Measurements from ENCODE around the gene SLC5A5.
A peak's percentile ranks its signal among the peaks of the same experiment; 100 is the strongest.

Gene SLC5A5

DNA sequence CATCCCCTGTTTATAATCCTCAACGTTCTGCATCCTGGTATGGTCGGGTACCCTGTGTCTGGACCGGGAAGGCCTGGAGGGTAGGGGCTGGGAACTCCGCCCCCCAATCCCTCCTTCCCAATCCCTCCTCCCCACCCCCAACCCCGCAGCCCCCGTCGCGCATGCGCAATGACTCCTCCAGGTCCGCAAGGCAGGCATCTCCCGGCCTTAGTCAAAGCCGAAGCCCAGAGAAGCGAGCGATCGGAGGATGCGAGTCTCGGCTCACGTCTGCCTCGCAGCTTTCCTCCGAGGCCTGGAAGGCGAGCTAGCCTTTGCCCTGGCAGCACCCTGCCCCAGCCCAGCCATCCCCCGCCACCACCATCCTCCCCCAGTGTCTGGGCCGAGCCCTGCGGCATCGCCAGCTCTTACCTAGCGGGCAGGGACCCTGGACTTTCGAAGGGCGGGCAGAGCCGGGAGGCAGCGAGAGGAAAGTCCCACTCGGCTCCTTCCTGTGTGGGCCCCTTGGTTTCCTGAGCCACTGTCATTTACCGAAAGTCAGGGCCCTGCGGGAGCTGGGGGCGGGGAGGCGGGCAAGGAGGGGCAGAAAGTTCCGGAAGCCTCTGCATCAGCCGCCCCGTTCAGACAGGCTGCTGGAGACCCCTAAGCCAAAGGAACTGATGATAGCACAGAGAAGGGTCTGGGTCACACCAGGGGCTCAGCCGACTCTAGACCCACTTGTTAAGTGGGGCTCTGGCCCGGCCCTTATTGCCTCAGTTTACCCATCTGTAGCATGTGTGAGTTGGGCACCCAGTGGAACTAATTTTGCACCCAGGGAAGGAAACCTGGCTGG, 24.0 kb upstream of the SLC5A5 start, which contains the start of gene JAK3:
Gene JAK3, minus strand, starts transcription at position 445 of the 829 bp plus-strand sequence. CDS start 3,565 bp downstream, outside the sequence.
- DNase-seq (ENCODE audit: low read depth) = no peak

GRCh38 chr19:17848595-17849292, 23.0 kb upstream of the SLC5A5 start:
- no peak for DNase-seq (ENCODE audit: low read depth)

GRCh38 chr19:17854061-17854460, 17.7 kb upstream of the SLC5A5 start:
- DNase-seq (ENCODE audit: low read depth) = no peak

- no peak for DNase-seq (ENCODE audit: low read depth)
Observed at GRCh38 chr19:17855280-17856152, 16.2 kb upstream of the SLC5A5 start.

DNA sequence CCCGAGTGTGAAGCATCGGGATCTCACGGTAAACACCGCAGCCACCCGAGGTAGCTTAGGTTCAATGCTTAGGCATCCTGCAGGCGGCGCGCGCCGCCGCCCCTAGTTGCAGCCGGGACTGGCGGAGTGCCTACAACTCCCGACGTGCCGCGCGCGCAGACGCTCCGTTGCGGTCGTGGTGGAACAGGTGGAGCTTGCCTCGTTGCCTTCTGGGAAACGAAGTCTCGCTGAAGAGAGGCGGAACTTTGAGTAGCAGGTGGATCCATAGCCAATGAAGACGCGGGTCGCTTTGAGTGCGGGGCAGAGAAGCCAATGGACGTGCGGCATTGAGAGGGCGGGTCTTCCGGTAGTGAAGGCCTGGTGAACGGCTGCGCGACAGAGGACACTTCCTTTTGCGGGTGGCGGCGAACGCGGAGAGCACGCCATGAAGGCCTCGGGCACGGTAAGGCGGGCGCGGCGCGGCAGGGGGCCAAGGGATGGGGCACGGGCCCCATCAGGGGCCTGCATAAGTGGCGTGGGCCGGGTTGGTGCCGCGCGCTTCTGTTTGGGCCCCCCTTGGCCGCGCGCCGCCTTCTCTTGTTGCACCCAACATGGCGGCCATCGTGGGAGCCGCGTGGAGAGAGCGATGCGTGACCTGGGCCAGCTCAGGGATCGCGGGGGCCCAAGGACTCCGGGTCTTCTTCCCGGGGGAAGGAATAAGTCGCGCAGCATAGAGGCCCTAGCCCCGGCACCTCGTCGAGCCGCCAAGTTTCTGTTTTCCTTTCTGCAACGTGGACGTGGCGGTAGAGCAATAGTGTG, 12.0 kb upstream of the SLC5A5 start, which contains the start of gene RPL18A:
Gene RPL18A, plus strand, starts transcription at position 378 of the 798 bp plus-strand sequence. Its CDS starts 47 bp downstream, at position 425.
- peak; percentile 100 for DNase-seq (ENCODE audit: low read depth)

GRCh38 chr19:17860331-17860992, 11.3 kb upstream of the SLC5A5 start:
- DNase-seq (ENCODE audit: low read depth) = no peak

DNA sequence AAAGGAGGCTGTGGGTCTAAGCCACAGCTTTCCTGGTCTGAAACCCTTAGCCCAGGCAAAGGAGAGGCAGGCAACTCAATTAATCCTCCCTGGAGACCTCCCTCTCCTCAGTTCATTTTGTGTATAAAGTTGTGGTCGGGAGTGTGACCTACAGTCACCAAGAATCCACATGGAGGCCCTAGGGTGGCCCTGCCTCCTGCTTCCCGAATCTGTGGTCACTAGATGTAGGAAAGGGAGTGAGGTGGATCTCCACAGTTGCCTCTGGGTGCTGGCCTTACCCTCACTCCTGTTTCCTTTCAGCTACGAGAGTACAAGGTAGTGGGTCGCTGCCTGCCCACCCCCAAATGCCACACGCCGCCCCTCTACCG, 10.8 kb upstream of the SLC5A5 start:
- DNase-seq (ENCODE audit: low read depth) = no peak

DNA sequence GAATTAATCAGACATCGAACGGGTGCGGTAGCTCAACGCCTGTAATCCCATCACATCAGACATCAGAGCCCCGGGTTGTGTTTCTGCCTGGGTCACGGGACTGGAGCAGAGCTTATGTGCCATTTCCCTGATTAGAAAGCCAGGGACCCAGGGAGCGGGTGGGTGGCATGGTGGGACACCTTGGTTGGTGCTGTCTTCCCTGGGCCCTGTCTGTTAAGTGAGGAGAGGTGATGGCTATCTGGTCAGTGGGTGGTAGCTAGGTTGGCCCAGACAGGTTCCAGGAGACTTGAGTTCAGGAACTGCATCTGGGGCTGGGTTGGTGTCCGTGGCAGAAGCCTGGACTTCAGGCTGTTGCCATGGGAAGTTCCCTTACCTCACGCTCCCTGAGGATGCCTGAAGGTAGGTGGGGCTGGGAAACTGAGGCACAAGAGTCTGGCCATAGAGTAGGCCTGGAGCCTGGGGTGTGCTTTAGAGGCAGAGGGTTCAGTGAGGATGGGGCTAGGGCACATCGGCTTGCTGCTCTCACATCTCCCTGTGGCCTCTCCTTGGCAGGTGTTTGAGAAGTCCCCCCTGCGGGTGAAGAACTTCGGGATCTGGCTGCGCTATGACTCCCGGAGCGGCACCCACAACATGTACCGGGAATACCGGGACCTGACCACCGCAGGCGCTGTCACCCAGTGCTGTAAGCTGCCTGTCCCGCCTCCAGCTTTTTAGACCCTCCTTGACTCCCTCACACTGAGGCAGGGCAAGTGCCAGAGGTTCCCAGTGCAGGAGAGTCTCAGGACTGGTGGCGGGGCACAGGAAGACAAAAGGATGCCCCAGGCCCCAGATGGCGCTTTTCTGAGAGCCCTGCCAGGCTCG, 10.0 kb upstream of the SLC5A5 start:
- DNase-seq (ENCODE audit: low read depth) = no peak

- DNase-seq (ENCODE audit: low read depth) = no peak
Observed at GRCh38 chr19:17862711-17863519, 8.8 kb upstream of the SLC5A5 start.

- no peak for DNase-seq (ENCODE audit: low read depth)
Observed at GRCh38 chr19:17863520-17864182, 8.1 kb upstream of the SLC5A5 start.

GRCh38 chr19:17865364-17866311, 6.1 kb upstream of the SLC5A5 start:
- no peak for DNase-seq (ENCODE audit: low read depth)

GRCh38 chr19:17866312-17866963, 5.3 kb upstream of the SLC5A5 start:
- DNase-seq (ENCODE audit: low read depth) = no peak

GRCh38 chr19:17866964-17867486, 4.7 kb upstream of the SLC5A5 start:
- no peak for DNase-seq (ENCODE audit: low read depth)

- no peak for DNase-seq (ENCODE audit: low read depth)
Observed at GRCh38 chr19:17868669-17869068, 3.1 kb upstream of the SLC5A5 start.

DNA sequence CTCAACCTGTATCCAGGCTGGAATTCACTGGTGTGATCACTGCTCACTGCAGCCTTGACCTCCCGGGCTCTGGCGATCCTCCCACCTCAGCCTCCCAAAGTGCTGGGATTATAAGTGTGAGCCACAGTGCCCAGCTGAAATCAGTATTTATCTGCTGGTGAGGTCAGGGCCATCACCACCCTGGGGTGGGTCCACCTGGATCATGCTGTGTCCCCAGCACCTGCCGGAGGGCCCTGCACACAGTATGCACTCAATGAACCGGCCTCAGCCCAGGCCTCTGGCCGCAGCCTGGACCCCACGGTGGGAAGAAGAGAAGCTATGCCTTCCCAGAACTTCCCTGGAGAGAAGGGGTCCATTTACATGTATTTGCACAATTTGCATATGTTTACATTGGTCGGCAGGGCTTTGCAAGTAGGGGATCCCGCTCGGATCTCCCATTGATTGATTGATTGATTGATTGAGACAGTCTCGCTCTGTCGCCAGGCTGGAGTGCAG, 2.6 kb upstream of the SLC5A5 start:
- DNase-seq (ENCODE audit: low read depth) = no peak
